HG03066 (cell line): ENCODE data around the gene SCAF4.
"Not testable (repeated sequence)": the region's sequence is repeated elsewhere in the genome, so short reads cannot be mapped to it uniquely, and the experiment has no call there.

Experiments
- ATAC-seq: cut with Tn5 transposase; IDR thresholded peaks from one replicate; pipeline ENCODE4 v1.9.1; 2021; ENCODE audit warnings: low read depth; ENCODE audit not compliant: unreplicated experiment

Gene SCAF4

DNA sequence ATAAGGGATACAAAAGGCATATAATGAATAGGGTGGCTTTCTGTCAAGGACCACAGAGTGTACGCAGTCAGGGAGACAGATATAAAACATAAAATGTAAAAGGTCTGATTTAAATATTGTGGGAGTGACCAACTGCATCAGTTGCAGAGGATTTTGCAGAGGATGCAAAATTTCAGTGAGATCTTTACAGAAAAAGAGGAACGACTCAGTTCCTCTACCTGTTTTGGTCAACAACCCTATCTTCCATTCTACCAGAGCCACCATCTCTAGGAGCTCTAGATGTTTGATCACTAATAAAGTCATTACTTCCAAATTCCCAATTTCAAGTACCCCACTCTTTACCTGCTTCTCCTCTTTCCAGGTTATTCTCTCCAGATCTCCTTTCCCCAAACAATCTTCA lies 56.0 kb downstream of the SCAF4 start:
- ATAC-seq: no peak

DNA sequence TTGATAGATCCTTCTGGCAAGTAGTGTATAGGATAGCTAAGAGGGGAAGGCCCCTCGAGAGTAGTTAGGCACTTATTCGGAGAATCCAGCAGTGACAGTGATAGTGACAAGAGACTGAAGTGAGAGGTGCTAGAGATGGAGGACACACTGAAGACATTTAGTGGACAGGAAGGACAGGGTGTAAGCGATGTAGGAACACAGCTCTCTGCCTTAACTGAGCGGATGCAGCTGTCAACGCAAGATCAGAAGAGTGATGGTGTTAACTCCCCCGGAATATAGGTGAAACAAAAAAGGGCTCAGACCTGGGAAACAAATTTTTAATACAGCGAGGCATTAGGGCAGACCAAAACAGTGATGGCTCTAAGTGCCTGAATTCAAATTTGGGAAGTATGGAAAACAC lies 56.6 kb downstream of the SCAF4 start:
- ATAC-seq: no peak

DNA sequence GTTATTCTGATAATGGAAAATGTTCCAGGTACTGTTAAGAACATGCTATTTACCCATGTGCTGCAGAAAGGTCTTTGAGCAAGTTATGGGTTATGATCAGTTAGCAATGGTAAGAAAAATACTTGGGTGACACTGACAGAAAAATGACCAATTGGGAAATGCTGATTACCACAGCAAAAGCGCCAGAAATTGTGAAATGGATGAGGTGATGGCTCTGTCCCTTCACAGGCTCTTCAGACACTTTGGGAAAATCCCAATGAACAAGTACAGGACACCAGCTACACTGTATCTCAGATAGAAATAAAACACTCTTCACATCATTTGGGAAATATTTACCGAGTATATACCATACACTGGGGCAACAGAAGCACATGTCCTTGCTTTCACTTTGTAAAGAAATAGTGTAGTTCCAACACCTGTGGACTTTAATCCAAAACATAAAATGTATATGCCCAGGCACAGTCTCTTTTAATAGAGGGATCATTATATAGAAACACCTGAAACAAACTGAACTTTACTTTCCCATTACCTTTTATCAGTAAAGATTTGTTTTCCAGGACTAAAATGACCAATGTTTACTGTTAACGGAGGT lies 58.5 kb downstream of the SCAF4 start:
- ATAC-seq: no peak

DNA sequence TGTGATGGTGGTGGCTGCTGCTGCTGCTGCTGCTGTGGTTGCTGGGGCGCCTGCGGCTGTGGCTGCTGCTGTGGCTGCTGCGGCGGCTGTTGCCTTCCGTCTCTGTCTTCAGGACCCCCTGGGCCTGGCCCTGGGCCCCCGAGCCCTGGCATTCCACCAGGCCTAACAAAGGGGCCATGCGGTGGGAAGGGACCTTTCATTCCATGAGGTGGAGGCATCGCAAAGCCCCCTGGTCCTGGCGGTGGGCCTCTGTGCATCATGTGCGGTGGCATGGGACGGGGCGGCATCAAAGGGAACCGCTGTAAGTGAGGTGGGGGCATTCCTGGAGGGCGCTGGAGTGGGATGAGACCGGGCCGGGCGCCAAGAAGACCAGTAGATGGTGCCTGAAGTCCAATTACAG lies 60.0 kb downstream of the SCAF4 start:
- no peak for ATAC-seq

DNA sequence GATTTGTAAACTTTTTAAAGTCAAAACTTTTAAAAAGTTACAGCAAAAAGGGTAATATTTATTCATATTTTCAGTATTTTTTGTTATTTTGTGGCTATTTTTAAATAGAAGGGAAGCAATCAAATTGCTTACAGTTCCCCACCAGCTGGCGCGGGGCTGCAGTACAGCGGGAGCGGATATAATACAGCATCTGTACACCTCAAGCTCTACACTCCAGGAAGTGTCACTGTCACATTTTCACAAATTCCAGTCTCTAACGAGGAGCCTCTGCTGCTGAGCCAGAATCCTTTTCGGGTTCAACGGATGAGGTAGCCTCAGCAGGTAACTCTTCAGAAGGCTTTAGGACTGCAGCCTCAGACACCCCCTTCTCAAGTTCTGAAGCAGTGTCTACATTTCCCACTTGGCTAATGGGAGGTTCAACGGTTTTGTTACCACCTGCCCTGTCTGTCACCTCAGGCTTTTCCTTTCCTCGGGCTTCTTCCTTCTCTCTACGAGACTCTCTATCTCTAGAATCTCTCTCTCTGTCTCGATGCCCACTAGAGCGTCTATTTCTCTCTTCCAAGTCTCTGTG lies 60.7 kb downstream of the SCAF4 start:
- ATAC-seq: no peak

DNA sequence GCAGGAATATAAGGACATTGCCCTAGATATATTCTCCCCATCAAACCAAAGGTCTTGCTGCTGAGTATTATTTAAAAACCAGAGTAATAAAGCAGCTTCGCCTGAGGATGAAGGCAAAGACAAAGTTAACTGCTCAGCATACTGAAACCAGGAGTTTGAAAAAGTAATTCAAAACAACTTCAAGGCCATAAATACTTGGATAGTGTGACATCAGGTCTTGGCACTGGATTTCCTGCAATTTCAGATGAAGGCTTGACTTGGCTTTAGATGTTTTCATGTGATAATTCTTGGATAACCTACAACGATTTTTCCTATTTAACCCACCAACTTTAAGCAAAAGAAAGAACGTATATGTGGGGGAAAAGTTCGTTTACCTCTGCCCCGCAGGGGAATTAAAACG lies 61.8 kb downstream of the SCAF4 start:
- no peak for ATAC-seq

DNA sequence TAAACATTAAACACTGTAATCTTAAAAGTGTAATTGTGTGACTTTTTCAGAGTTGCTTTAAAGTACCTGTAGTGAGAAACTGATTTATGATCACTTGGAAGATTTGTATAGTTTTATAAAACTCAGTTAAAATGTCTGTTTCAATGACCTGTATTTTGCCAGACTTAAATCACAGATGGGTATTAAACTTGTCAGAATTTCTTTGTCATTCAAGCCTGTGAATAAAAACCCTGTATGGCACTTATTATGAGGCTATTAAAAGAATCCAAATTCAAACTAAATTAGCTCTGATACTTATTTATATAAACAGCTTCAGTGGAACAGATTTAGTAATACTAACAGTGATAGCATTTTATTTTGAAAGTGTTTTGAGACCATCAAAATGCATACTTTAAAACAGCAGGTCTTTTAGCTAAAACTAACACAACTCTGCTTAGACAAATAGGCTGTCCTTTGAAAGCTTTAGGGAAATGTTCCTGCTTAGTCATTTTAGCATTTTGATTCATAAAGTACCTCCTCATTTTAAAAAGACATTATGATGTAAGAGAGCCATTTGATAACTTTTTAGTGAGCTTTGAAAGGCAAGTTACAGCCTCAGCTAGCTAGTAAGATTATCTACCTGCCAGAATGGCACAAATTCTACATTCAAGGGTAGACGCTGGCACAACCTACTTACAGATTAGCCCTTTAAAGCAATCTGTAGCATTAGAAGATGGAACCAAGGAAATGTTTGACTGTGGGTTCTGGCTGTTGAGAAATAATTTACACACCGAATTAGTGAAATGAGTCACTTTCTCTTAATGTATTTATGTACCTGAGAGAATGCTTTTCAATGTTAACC lies 63.0 kb downstream of the SCAF4 start:
- no peak for ATAC-seq

DNA sequence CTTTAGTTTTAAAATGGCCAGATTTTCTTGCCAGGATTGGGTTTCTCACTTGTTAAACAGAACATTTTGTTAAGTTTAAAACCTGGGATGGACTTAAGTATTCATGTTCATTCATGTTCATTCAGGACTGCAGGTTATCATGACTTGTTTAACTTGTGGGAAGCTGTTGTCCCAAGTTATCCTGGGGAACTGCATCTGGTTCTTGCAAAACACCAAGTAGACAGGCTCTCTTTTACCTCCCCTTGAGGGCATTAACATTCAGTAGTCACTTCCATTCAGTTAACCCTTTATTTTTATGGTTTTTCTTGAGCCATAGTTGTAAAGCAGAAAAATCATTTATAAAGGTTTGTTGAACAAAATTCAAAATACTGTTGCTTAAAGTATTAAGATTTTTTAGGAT lies 64.3 kb downstream of the SCAF4 start:
- ATAC-seq: no peak

DNA sequence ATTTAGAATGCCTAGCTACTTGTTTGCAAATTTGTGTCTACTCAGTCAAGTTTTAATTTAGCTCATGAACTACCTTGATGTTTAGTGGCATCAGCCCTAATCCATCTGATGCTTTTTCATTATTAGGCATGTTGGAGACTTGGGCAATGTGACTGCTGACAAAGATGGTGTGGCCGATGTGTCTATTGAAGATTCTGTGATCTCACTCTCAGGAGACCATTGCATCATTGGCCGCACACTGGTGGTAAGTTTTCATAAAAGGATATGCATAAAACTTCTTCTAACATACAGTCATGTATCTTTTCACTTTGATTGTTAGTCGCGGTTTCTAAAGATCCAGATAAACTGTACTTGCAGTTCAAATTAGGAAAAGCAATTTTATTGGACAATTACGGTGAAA lies 64.8 kb downstream of the SCAF4 start:
- no peak for ATAC-seq

DNA sequence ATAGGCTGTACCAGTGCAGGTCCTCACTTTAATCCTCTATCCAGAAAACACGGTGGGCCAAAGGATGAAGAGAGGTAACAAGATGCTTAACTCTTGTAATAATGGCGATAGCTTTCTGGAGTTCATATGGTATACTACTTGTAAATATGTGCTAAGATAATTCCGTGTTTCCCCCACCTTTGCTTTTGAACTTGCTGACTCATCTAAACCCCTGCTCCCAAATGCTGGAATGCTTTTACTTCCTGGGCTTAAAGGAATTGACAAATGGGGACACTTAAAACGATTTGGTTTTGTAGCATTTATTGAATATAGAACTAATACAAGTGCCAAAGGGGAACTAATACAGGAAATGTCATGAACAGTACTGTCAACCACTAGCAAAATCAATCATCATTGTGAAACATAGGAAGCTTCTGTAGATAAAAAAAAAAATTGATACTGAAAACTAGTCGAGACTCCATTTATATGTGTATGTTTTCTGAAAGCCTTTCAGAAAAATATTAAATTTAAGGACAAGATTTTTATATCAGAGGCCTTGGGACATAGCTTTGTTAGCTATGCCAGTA lies 65.4 kb downstream of the SCAF4 start:
- no peak for ATAC-seq

DNA sequence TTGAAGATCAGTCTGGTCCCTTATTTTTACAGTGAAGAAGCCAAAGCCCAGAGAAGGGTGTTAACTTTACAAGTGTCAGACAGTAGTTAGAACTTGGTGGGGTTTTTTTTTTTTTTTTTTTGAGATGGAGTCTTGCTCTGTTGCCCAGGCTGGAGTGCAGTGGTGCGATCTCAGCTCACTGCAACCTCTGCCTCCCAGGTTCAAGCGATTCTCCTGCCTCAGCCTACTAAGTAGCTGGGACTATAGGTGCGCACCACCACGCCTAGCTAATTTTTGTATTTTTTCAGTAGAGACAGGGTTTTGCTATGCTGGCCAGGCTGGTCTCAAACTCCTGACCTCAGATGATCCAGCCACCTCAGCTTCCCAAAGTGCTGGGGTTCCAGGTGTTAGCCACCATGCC lies 66.0 kb downstream of the SCAF4 start:
- ATAC-seq: not testable (repeated sequence)

DNA sequence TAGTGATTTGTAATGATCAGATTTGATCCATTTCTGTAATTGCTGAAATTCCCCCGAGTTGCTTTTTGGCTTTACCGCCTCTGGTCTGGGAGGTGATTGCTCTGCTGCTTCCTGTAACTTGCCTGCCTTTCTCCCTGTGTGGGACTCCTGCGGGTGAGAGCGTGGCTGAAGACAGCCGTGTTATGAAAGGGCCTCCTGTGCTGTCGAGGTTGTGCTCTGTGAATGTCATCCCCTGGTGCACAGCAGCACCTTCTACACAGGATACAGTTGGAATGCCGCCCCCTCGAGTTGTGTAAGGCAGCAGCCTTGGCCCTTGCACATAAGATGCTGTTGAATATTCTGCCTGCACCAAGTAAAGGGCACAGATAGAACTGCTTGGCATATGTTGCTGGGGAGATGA lies 66.5 kb downstream of the SCAF4 start:
- ATAC-seq: no peak

DNA sequence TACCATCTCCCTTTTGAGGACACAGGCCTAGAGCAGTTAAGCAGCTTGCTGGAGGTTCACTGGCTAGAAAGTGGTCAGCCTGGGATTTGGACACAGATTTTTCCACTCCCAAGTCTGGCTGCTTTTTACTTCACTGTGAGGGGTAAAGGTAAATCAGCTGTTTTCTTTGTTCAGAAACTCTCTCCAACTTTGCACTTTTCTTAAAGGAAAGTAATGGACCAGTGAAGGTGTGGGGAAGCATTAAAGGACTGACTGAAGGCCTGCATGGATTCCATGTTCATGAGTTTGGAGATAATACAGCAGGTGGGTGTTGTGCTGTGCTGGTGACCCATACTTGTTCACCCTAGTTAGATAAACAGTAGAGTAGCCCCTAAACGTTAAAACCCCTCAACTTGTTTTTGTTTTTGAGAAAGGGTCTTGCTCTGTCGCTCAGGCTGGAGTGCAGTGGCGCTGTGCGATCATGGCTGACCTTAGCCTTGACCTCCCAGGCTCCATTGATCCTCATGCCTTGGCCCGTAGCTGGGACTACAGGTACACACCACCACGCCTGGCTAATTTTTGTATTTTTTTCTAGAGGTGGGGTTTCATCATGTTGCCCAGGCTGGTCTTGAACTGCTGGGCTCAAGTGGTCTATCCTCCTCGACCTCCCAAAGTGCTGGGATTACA lies 68.2 kb downstream of the SCAF4 start:
- no peak for ATAC-seq

DNA sequence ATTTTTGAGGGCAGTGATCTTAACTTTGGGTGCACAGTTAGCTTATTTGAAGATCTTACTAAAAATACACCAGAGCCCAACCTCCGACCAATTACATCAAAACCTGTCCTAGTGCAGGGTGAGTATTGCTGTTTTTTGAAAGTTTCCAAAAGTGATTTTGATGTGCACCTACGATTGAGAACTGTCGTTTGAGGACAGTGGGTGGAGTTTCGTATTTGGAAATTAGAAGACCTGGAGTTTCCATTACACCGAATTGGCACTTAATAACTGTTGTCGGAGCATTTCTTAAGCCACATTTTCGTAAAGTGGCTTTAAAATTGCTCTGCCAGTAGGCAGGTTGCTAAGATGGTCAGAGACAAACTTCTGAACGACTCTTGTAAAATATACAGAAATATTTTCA lies 71.3 kb downstream of the SCAF4 start:
- ATAC-seq: no peak

DNA sequence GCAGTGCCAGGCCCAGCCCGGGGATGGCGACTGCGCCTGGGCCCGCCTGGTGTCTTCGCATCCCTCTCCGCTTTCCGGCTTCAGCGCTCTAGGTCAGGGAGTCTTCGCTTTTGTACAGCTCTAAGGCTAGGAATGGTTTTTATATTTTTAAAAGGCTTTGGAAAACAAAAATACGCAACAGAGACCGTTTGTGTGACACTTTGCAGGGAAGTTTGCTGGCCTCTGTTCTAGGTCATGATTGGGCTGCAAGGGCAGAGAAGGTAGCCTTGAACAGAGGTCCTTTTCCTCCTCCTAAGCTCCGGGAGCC lies 71.7 kb downstream of the SCAF4 start:
- ATAC-seq: peak; percentile 46

DNA sequence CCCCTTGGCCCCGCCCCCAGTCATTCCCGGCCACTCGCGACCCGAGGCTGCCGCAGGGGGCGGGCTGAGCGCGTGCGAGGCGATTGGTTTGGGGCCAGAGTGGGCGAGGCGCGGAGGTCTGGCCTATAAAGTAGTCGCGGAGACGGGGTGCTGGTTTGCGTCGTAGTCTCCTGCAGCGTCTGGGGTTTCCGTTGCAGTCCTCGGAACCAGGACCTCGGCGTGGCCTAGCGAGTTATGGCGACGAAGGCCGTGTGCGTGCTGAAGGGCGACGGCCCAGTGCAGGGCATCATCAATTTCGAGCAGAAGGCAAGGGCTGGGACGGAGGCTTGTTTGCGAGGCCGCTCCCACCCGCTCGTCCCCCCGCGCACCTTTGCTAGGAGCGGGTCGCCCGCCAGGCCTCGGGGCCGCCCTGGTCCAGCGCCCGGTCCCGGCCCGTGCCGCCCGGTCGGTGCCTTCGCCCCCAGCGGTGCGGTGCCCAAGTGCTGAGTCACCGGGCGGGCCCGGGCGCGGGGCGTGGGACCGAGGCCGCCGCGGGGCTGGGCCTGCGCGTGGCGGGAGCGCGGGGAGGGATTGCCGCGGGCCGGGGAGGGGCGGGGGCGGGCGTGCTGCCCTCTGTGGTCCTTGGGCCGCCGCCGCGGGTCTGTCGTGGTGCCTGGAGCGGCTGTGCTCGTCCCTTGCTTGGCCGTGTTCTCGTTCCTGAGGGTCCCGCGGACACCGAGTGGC lies 72.2 kb downstream of the SCAF4 start, which contains the start of gene SOD1:
SOD1 (plus strand) TSS at position 158 of the 723 bp plus-strand sequence; CDS start at position 235, 77 bp downstream.
- ATAC-seq: peak; percentile 94

DNA sequence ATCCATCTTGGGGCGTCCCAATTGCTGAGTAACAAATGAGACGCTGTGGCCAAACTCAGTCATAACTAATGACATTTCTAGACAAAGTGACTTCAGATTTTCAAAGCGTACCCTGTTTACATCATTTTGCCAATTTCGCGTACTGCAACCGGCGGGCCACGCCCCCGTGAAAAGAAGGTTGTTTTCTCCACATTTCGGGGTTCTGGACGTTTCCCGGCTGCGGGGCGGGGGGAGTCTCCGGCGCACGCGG lies 72.7 kb downstream of the SCAF4 start:
- ATAC-seq: peak; percentile 18

DNA sequence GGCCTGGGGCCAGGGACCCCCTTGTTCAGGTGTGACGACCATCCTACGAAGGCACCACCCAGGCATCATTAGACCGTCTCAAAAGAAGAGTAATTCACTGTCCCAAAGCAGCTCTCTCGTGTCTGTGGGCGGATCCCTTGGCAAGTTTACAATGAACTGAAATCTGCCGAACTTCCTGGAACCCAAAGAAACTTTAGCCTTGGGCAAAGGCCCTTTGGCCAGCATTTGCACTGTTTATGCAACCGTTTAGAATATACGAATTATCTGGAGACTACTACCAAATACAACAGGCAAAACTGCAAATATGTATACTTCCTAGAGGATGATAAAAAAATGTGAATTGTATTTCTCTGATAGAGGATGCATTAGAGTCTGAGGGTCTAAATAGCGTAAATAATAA lies 73.9 kb downstream of the SCAF4 start:
- no peak for ATAC-seq

DNA sequence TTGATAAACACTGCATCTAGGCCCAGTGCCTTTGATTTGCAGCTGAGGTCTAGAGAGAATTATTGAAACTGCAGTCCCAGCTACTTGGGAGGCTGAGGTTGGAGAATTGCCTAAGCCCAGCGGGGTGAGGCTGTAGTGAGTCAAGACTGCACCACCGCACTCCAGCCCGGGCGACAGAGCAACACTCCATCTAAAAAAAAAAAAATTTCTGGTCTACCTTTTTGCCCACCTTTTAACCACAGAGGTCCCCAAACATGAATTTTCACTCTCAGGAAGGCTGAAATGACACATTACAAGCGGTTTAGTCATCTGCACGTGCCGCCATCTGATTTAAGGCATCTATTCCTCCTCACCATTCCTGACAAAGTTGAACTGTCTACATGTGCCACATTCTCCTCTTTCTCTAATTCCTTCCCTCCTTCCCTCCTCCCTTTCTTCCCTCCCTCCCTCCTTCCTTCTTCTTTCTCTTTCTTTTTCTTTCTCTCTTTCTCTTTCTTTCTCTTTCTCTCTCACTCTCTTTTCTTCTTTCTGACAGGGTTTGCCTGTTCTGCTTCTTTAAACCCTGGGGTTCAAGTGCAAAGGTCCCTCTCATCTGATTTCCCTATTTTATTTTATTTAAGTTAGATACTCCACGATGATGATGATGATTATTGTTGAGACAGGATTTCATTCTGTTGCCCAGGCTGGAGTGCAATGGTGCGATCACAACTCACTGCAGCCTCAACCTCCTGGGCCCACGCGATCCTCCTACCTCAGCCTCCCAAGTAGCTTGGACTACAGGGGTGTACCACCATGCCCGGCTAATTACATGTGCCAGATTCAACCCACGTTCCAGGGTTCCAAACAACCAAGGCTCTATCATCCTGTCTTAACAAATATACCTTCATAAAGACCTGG lies 75.5 kb downstream of the SCAF4 start:
- ATAC-seq: no peak
